Heart right ventricle (tissue), 16 donors: Measurements from ENCODE around the gene FN3K. TPM values are rescaled to one million over a fixed set of nuclear protein-coding genes. Genes with fewer than 3 reads are reported as not detected.

ENCODE experiments used
- ATAC-seq, 8 donors: fragments of 200-7000 bp; cut with Tn5 transposase; one replicate each; pipeline ENCODE4 v1.9.1; 2020; ENCODE audit warnings: mild to moderate bottlenecking in 8 of 8, moderate library complexity in 8 of 8, moderate number of reproducible peaks in 1 of 8
- DNase-seq, 2 donors: peaks; one replicate each; pipeline ENCODE4 v3.0.0-alpha.2; 2020
- H3K27ac ChIP-seq, 10 donors: fragments of 200-600 bp; sonication (generic) in 2 of 10; one replicate each; pipeline versions ENCODE4 v1.5.0 to v1.8.0; 2020 to 2022; ENCODE audit warnings: mild to moderate bottlenecking in 3 of 10
- H3K27me3 ChIP-seq, 7 donors: fragments of 200-600 bp; one replicate each; pipeline ENCODE4 v1.8.0; 2021 to 2022; ENCODE audit warnings: mild to moderate bottlenecking in 2 of 7
- H3K36me3 ChIP-seq, 9 donors: fragments of 200-600 bp; sonication (generic) in 1 of 9; one replicate each; pipeline versions ENCODE4 v1.5.0 to v1.8.0; 2020 to 2022; ENCODE audit warnings: mild to moderate bottlenecking in 2 of 9
- H3K4me1 ChIP-seq, 9 donors: fragments of 200-600 bp; sonication (generic) in 1 of 9; one replicate each; pipeline versions ENCODE4 v1.5.0 to v1.8.0; 2020 to 2022; ENCODE audit warnings: mild to moderate bottlenecking in 4 of 9
- H3K4me3 ChIP-seq, 10 donors: fragments of 200-600 bp; sonication (generic) in 2 of 10; one replicate each; pipeline versions ENCODE4 v1.5.0 to v1.8.0; 2020 to 2022; ENCODE audit warnings: mild to moderate bottlenecking in 7 of 10, moderate library complexity in 2 of 10
- H3K9me3 ChIP-seq, 11 donors: fragments of 200-600 bp in 10 of 11; sonication (generic) in 2 of 11; one replicate each; pipeline versions ENCODE4 v1.5.0 to v1.8.0; 2013 to 2022; ENCODE audit warnings: mild to moderate bottlenecking in 2 of 11, control low read depth in 1 of 11, moderate library complexity in 1 of 11
- WGBS, 2 donors: extraction: QIAGEN DNeasy Blood & Tissue Kit; methylation state at CpG; one replicate each; pipeline ENCODE4 v1.1.7; 2013; ENCODE audit warnings: inconsistent platforms in 1 of 2; 5-methylcytosine and 5-hydroxymethylcytosine counted together
- intact Hi-C, 10 donors: fragments of 100-400 bp; cut with DNase I; formaldehyde crosslinking; loops; one replicate each; pipeline versions ENCODE4 v1.11.1 to v1.14.2; 2022
- polyA plus RNA-seq, 2 donors: library from polyadenylated mRNA; stranded (reverse); fragments of 200-250 nt; gene quantifications; one replicate each; pipeline ENCODE4 v1.2.3, GENCODE V29; 2013
- total RNA-seq, 10 donors: library from RNA; stranded (reverse); fragmentation: NEBNext Ultra II Directional in 3 of 10; extraction: Animal tissue kit (Norgen Biotek cat#: 25700) in 3 of 10; gene quantifications; one replicate each; pipeline versions ENCODE4 v1.2.1 to v1.2.4, GENCODE V29; 2021 to 2023
- TF ChIP-seq, protein P1 (sequence below), 9 donors: fragments of 200-600 bp; sonication (generic) in 2 of 9; IDR thresholded peaks; one replicate each; pipeline versions ENCODE4 v1.5.0 to v1.8.0; 2021 to 2022; ENCODE audit warnings: antibody characterized with exemption in 9 of 9, mild to moderate bottlenecking in 5 of 9, moderate library complexity in 1 of 9
- donor health status: Arrhythmogenic right ventricular cardiomyopathy.
- donor health status: ischemic (EF 13 %, LVEDD 7.1; RV severe dilation, severe dysfunction).
- donor health status: healthy with polysubstance abuse.
- donor health status: DM: no; HTN: yes; CAD: no.
- donor health status: DM: no; HTN: no; CAD: no.
- donor health status: ischemic (EF 25% LVEDD 6.9; RV normal size, moderate dysfunction).
- donor health status: ischemic (EF 25% LVEDD 5.7; RV mildly dilated, moderate dysfunction).
- donor health status: healthy.
- donor health status: DM: yes; HTN: yes; CAD: no.
- donor health status: Ischemic cardiomyopathy.
- donor health status: ischemic (EF 35%, LVEDD 5.7; RV mildly dilated, moderate dysfunction).
- donor health status: nonischemic (EF 11% LVEDD 7.7; RV severe dilation, severe dysfunction).
- donor health status: DM: yes; HTN: yes; CAD: no.
- donor health status: PGD.
- donor health status: ischemic (EF 29% LVEDD 5.4; RV normal size, mild dysfunction).
- donor health status: nonischemic (EF 23%, LVEDD 6.1; RV moderate dilation, normal function).

FN3K gene
- total and polyA plus RNA-seq, 12 donors: 48.4 to 115 (median 90.7) TPM

- TF ChIP-seq, protein P1, sequence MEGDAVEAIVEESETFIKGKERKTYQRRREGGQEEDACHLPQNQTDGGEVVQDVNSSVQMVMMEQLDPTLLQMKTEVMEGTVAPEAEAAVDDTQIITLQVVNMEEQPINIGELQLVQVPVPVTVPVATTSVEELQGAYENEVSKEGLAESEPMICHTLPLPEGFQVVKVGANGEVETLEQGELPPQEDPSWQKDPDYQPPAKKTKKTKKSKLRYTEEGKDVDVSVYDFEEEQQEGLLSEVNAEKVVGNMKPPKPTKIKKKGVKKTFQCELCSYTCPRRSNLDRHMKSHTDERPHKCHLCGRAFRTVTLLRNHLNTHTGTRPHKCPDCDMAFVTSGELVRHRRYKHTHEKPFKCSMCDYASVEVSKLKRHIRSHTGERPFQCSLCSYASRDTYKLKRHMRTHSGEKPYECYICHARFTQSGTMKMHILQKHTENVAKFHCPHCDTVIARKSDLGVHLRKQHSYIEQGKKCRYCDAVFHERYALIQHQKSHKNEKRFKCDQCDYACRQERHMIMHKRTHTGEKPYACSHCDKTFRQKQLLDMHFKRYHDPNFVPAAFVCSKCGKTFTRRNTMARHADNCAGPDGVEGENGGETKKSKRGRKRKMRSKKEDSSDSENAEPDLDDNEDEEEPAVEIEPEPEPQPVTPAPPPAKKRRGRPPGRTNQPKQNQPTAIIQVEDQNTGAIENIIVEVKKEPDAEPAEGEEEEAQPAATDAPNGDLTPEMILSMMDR (IDR thresholded peaks at IDR 0.05): no peak
Measured at GRCh38 chr17:82709676-82710498, 25.5 kb upstream of the FN3K start.

DNA sequence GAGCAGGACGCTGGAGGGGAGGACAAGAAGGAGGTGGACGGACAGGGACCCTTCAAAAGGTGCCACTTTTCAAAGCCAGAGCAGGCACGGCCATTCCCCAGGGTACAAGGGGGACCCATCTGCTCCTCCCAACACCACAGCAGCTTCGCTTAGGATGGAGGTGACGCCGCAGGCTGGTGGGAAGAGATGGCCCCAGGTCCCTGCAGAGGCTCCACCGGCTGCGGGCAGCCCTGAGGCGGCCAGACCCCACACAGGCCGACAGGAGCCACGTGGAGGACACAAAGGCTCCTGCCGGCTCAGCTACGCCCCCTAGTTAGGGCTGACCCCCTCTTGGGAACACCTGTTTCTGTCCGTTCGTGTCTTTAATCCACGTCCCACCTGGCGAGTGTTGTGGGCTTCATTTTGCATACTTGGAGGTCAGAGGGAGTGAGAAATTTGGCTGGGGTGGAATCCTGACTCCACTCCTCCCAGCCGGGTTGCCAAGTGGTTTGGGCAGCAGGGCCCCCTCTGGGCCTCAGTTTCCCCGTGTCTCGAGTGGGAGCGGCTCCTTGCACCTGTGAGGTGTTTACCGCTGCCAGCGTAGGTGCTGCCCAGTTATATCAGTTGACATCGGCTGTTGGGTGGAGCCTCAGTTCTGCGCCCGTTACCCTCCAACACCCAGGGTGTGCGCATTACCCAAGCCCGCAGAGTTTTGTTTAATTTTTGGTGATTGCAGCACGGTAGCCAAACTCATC is 24.7 kb upstream of the FN3K start:
- no peak overlapping the region for H3K27ac ChIP-seq
- no peaks in the 10 kb centered on the region for H3K36me3 ChIP-seq
- peaks cover 0 to 2% (median 0%) of the 10 kb centered on the region in 7 donors for H3K27me3 ChIP-seq
- DNase-seq (no peak), ATAC-seq (no peak)
- peaks cover 0 to 3% (median under 1%) of the 10 kb centered on the region in 9 donors for H3K4me1 ChIP-seq
- H3K9me3 ChIP-seq: no peaks in the 10 kb centered on the region
- 74 to 77% methylated on average over 29 of the region's 29 CpGs for WGBS, 2 donors
- TF ChIP-seq, protein P1 (IDR thresholded peaks at IDR 0.05): no peak
- intact Hi-C loops: no loop called here
- H3K4me3 ChIP-seq: no peak overlapping the region

More at GRCh38 chr17:82709676-82710498, 25.5 kb upstream of the FN3K start:
- 83 to 86% methylated on average over 25 of the region's 25 CpGs for WGBS, 2 donors
- Histone ChIP-seq H3K36me3 (no peaks in the 10 kb centered on the region), H3K4me3 (no peak overlapping the region), H3K9me3 (no peaks in the 10 kb centered on the region), H3K27ac (no peak overlapping the region), H3K4me1 (no peaks in the 10 kb centered on the region), H3K27me3 (peaks cover 0 to 2% (median 0%) of the 10 kb centered on the region in 7 donors)
- DNase-seq (no peak), ATAC-seq (no peak)
- intact Hi-C loops: loop anchor here in 2 of 10 donors (10.0 kb wide), 1 partner anchor 55 kb away; no protein-coding TSS in a partner anchor

DNA sequence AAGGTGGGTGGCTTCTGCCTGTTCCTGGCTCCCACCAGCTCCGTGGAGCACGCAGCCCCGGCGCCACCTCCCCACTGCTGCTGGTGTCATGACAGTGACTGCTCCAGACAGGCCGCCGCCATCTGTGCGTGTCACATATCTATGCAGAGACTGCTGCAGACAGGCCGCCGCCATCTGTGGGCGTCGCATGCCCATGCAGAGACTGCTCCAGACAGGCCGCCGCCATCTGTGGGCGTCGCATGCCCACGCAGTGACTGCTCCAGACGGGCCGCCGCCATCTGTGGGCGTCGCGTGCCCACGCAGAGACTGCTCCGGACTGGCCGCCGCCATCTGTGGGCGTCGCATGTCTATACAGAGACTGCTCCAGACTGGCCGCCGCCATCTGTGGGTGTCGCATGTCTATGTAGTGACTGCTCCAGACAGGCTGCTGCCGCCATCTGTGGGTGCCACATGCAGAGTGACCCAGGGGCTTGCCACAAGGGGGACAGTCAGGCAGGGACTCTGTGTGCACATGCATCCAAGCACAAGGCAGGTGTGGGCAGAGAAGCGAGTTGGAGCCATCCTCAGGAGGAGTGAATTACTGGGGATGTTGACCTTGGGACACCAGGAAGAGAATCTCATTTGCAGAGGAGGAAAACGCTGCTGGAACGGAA is 22.2 kb upstream of the FN3K start:
- ATAC-seq: no peak
- Histone ChIP-seq H3K4me1 (peaks cover 3 to 20% (median 17%) of the 10 kb centered on the region in 9 donors), H3K4me3 (no peak overlapping the region), H3K27me3 (peaks cover 0 to 2% (median 0%) of the 10 kb centered on the region in 7 donors), H3K27ac (no peak overlapping the region), H3K9me3 (no peaks in the 10 kb centered on the region), H3K36me3 (no peaks in the 10 kb centered on the region)
- DNase-seq: no peak
- intact Hi-C loops: no loop called here
- TF ChIP-seq, protein P1 (IDR thresholded peaks at IDR 0.05): no peak
- 89 to 91% methylated on average over 34 to 35 of the region's 35 CpGs for WGBS, 2 donors
